HL-60 (cell line): Measurements from ENCODE around the gene NOTCH2.

Experiments used
- GABPA ChIP-seq: IDR thresholded peaks from 2 replicates; pipeline ENCODE4 v1.6.1; 2012; ENCODE audit warnings: low read depth
- TF ChIP-seq, protein P1 (sequence below): IDR thresholded peaks from 2 replicates; pipeline ENCODE4 v1.6.1; 2012; ENCODE audit warnings: low read depth; ENCODE audit not compliant: insufficient replicate concordance
- TF ChIP-seq, protein P2 (sequence below): IDR thresholded peaks from one replicate; pipeline ENCODE4 v1.5.1; 2011; ENCODE audit warnings: low read length, control low read depth, inconsistent platforms; ENCODE audit not compliant: insufficient read depth

DNA sequence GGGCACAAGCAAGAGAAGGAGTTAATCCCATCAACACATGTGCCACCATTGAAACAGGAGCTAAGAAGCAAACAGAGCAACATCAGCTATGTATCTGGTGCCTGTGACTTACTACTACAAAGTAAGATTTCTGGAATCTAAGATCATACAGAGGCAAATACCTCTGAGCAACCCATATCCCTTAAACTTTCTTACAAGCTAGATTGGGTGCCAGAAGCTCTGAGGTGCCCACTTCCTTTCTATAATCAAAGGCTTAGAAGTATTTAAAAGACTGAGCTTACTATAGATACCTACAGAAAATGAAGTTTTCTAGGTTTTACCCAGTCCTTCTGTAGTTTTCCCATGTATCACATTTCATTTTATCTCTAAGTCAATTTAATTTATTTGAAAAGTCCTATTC is 128.8 kb downstream of the NOTCH2 start:
- TF ChIP-seq GABPA: no peak
- TF ChIP-seq, protein P1, sequence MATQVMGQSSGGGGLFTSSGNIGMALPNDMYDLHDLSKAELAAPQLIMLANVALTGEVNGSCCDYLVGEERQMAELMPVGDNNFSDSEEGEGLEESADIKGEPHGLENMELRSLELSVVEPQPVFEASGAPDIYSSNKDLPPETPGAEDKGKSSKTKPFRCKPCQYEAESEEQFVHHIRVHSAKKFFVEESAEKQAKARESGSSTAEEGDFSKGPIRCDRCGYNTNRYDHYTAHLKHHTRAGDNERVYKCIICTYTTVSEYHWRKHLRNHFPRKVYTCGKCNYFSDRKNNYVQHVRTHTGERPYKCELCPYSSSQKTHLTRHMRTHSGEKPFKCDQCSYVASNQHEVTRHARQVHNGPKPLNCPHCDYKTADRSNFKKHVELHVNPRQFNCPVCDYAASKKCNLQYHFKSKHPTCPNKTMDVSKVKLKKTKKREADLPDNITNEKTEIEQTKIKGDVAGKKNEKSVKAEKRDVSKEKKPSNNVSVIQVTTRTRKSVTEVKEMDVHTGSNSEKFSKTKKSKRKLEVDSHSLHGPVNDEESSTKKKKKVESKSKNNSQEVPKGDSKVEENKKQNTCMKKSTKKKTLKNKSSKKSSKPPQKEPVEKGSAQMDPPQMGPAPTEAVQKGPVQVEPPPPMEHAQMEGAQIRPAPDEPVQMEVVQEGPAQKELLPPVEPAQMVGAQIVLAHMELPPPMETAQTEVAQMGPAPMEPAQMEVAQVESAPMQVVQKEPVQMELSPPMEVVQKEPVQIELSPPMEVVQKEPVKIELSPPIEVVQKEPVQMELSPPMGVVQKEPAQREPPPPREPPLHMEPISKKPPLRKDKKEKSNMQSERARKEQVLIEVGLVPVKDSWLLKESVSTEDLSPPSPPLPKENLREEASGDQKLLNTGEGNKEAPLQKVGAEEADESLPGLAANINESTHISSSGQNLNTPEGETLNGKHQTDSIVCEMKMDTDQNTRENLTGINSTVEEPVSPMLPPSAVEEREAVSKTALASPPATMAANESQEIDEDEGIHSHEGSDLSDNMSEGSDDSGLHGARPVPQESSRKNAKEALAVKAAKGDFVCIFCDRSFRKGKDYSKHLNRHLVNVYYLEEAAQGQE: no peak
- TF ChIP-seq, protein P2, sequence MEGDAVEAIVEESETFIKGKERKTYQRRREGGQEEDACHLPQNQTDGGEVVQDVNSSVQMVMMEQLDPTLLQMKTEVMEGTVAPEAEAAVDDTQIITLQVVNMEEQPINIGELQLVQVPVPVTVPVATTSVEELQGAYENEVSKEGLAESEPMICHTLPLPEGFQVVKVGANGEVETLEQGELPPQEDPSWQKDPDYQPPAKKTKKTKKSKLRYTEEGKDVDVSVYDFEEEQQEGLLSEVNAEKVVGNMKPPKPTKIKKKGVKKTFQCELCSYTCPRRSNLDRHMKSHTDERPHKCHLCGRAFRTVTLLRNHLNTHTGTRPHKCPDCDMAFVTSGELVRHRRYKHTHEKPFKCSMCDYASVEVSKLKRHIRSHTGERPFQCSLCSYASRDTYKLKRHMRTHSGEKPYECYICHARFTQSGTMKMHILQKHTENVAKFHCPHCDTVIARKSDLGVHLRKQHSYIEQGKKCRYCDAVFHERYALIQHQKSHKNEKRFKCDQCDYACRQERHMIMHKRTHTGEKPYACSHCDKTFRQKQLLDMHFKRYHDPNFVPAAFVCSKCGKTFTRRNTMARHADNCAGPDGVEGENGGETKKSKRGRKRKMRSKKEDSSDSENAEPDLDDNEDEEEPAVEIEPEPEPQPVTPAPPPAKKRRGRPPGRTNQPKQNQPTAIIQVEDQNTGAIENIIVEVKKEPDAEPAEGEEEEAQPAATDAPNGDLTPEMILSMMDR: no peak
